Measurements from ENCODE around the gene ROBO1.

- TF ChIP-seq, protein P1, sequence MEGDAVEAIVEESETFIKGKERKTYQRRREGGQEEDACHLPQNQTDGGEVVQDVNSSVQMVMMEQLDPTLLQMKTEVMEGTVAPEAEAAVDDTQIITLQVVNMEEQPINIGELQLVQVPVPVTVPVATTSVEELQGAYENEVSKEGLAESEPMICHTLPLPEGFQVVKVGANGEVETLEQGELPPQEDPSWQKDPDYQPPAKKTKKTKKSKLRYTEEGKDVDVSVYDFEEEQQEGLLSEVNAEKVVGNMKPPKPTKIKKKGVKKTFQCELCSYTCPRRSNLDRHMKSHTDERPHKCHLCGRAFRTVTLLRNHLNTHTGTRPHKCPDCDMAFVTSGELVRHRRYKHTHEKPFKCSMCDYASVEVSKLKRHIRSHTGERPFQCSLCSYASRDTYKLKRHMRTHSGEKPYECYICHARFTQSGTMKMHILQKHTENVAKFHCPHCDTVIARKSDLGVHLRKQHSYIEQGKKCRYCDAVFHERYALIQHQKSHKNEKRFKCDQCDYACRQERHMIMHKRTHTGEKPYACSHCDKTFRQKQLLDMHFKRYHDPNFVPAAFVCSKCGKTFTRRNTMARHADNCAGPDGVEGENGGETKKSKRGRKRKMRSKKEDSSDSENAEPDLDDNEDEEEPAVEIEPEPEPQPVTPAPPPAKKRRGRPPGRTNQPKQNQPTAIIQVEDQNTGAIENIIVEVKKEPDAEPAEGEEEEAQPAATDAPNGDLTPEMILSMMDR (IDR thresholded peaks at IDR 0.05) = no peak
- no peak for TF ChIP-seq EZH2 (IDR thresholded peaks at IDR 0.05; ENCODE audit: borderline replicate concordance, insufficient read depth, low read depth, low read length, poor library complexity, severe bottlenecking)
These were observed 401.4 kb downstream of the ROBO1 start for GRCh38 chr3:79366414-79366813.

Data from B cell (primary cell).